CD4-positive, alpha-beta T cell treated with Interleukin-17A for 4 hours (primary cell): ENCODE data around the gene SCAMP1.
A peak's percentile ranks its signal among the peaks of the same experiment; 100 is the strongest.
"Not testable (repeated sequence)": the region's sequence is repeated elsewhere in the genome, so short reads cannot be mapped to it uniquely, and the experiment has no call there.

ENCODE experiments used
- DNase-seq: peaks from one replicate; pipeline ENCODE4 v3.0.0-alpha.2; 2020; ENCODE audit warnings: mixed read lengths

Gene SCAMP1

GRCh38 chr5:78359831-78360673, at the start of gene SCAMP1:
Gene SCAMP1 (plus strand): TSS chr5:78360617. CDS start chr5:78360672, 55 bp downstream.
- DNase-seq, result peak; percentile 91

GRCh38 chr5:78317515-78317914, 42.9 kb upstream of the SCAMP1 start:
- DNase-seq, result no peak

GRCh38 chr5:78318337-78318736, 42.1 kb upstream of the SCAMP1 start:
- DNase-seq, result no peak

- DNase-seq, result no peak
Measured at GRCh38 chr5:78320401-78320800, 40.0 kb upstream of the SCAMP1 start.

GRCh38 chr5:78323241-78323640, 37.2 kb upstream of the SCAMP1 start:
- DNase-seq, result no peak

- DNase-seq, result no peak
Measured at GRCh38 chr5:78326930-78327329, 33.5 kb upstream of the SCAMP1 start.

- no peak for DNase-seq
Measured at GRCh38 chr5:78327761-78328510, 32.5 kb upstream of the SCAMP1 start.

- DNase-seq, result no peak
Measured at GRCh38 chr5:78328585-78329173, 31.7 kb upstream of the SCAMP1 start.

GRCh38 chr5:78331523-78332080, 28.8 kb upstream of the SCAMP1 start:
- no peak for DNase-seq

GRCh38 chr5:78334811-78335210, 25.6 kb upstream of the SCAMP1 start:
- no peak for DNase-seq

GRCh38 chr5:78335976-78336375, 24.4 kb upstream of the SCAMP1 start:
- no peak for DNase-seq

- no peak for DNase-seq
Measured at GRCh38 chr5:78336698-78337097, 23.7 kb upstream of the SCAMP1 start.

GRCh38 chr5:78339617-78340436, 20.6 kb upstream of the SCAMP1 start:
- DNase-seq, result no peak

- no peak for DNase-seq
Measured at GRCh38 chr5:78341440-78341839, 19.0 kb upstream of the SCAMP1 start.

GRCh38 chr5:78345485-78345884, 14.9 kb upstream of the SCAMP1 start:
- DNase-seq, result no peak

- no peak for DNase-seq
Measured at GRCh38 chr5:78353520-78353919, 6.9 kb upstream of the SCAMP1 start.

- DNase-seq, result no peak
Measured at GRCh38 chr5:78354066-78354670, 6.2 kb upstream of the SCAMP1 start.

GRCh38 chr5:78355561-78355960, 4.9 kb upstream of the SCAMP1 start:
- DNase-seq, result no peak

GRCh38 chr5:78359455-78359830, 974 bp upstream of the SCAMP1 start:
- not testable (repeated sequence) for DNase-seq

- no peak for DNase-seq
Measured at GRCh38 chr5:78360674-78360923, 182 bp downstream of the SCAMP1 start.

GRCh38 chr5:78360924-78361630, 660 bp downstream of the SCAMP1 start:
- DNase-seq, result peak; percentile 72

GRCh38 chr5:78361631-78361993, 1.2 kb downstream of the SCAMP1 start:
- no peak for DNase-seq
